ENCODE results near the gene ELL2.

Gene ELL2

DNA sequence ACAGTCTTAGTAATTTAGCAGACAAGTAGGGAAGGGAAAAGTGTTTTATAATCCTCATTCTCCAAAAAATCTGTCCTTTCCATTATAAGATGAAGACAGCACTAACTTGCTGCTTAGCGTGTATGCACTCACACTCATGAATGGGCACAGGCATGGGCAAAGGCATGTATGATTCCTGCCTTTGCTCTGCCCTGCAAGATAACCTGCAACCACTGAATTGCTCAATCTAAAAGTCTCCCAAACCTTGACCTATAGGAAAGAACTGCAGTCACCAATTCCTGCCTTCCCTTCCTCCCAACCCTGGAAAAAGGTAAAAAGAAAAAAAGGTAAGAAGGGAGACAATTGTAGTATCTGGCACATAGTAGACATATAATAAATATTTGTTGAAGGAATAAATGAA lies 40.8 kb downstream of the ELL2 start:
- no peak for DNase-seq (ENCODE audit: low spot score)
- Histone ChIP-seq H3K9me3 (ENCODE audit: severe bottlenecking) (no peaks in the 10 kb centered on the region), H3K36me3 (ENCODE audit: low read depth) (peaks cover 85% of the 10 kb centered on the region), H3K27ac (ENCODE audit: poor library complexity, severe bottlenecking) (peak overlapping the region; percentile 69), H3K27me3 (ENCODE audit: insufficient read depth, poor library complexity, severe bottlenecking) (no peaks in the 10 kb centered on the region), H3K4me3 (ENCODE audit: severe bottlenecking) (no peak overlapping the region), H3K4me1 (ENCODE audit: insufficient read depth, poor library complexity, severe bottlenecking) (peaks cover 50% of the 10 kb centered on the region)
- TF ChIP-seq, protein P1, sequence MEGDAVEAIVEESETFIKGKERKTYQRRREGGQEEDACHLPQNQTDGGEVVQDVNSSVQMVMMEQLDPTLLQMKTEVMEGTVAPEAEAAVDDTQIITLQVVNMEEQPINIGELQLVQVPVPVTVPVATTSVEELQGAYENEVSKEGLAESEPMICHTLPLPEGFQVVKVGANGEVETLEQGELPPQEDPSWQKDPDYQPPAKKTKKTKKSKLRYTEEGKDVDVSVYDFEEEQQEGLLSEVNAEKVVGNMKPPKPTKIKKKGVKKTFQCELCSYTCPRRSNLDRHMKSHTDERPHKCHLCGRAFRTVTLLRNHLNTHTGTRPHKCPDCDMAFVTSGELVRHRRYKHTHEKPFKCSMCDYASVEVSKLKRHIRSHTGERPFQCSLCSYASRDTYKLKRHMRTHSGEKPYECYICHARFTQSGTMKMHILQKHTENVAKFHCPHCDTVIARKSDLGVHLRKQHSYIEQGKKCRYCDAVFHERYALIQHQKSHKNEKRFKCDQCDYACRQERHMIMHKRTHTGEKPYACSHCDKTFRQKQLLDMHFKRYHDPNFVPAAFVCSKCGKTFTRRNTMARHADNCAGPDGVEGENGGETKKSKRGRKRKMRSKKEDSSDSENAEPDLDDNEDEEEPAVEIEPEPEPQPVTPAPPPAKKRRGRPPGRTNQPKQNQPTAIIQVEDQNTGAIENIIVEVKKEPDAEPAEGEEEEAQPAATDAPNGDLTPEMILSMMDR (IDR thresholded peaks at IDR 0.05; ENCODE audit: poor library complexity, severe bottlenecking): no peak
- ATAC-seq (ENCODE audit: low read depth): no peak

DNA sequence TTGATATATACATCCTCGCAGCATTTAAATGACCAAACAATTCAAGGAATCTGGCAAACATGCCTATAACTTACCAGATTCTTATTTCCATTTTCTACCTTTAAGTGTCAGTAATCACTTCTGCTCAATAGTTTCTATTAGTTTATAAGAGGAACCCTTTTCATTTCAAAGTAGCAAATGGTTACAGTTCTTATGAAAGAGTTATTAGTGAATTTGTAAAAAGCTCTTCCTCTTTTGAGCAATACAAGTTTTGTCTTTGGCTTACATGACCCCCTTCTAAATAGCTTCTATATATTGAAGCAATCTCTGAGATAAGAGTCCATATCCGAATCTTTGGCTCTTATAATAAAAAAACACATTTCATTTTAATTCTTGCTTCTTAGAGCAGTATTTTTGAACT lies 42.0 kb downstream of the ELL2 start:
- DNase-seq (ENCODE audit: low spot score): no peak
- Histone ChIP-seq H3K27me3 (ENCODE audit: insufficient read depth, poor library complexity, severe bottlenecking) (no peaks in the 10 kb centered on the region), H3K36me3 (ENCODE audit: low read depth) (peaks cover 88% of the 10 kb centered on the region), H3K9me3 (ENCODE audit: severe bottlenecking) (no peaks in the 10 kb centered on the region), H3K27ac (ENCODE audit: poor library complexity, severe bottlenecking) (no peak overlapping the region), H3K4me3 (ENCODE audit: severe bottlenecking) (no peak overlapping the region), H3K4me1 (ENCODE audit: insufficient read depth, poor library complexity, severe bottlenecking) (peaks cover 39% of the 10 kb centered on the region)
- ATAC-seq (ENCODE audit: low read depth): no peak
- TF ChIP-seq, protein P1 (IDR thresholded peaks at IDR 0.05; ENCODE audit: poor library complexity, severe bottlenecking): no peak

DNA sequence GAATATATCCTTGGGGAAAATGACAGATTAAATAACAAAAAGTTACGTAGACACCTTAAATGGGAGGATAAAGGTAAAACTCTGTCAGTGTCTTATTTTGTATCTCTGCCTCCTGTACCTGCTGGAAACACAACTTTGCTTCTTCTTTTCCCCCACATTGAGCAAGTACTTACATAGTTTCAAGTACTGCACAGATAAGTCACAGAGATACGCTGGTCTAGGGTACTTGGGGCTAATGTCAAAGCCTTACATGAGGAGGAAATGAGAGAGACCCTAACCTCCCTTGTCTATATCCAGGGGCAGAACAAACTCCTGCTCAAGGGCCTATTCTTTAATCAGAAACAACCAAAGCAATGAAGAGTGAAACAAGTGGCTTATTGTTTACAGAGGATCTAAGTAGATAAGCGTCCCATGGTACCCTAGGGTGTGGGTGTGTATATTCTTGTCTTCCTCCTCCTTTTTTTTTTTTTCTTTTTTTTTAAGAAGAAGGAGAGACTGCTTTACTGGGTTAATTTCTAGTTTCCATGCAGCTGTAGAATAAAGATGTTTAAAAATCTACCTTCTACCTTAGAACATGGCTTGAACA lies 43.1 kb downstream of the ELL2 start:
- no peak overlapping the region for H3K27ac ChIP-seq (ENCODE audit: poor library complexity, severe bottlenecking)
- TF ChIP-seq, protein P1 (IDR thresholded peaks at IDR 0.05; ENCODE audit: poor library complexity, severe bottlenecking): no peak
- H3K9me3 ChIP-seq (ENCODE audit: severe bottlenecking): no peaks in the 10 kb centered on the region
- H3K27me3 ChIP-seq (ENCODE audit: insufficient read depth, poor library complexity, severe bottlenecking): no peaks in the 10 kb centered on the region
- H3K4me1 ChIP-seq (ENCODE audit: insufficient read depth, poor library complexity, severe bottlenecking): peaks cover 29% of the 10 kb centered on the region
- peaks cover 88% of the 10 kb centered on the region for H3K36me3 ChIP-seq (ENCODE audit: low read depth)
- no peak for DNase-seq (ENCODE audit: low spot score)
- no peak overlapping the region for H3K4me3 ChIP-seq (ENCODE audit: severe bottlenecking)
- ATAC-seq (ENCODE audit: low read depth): no peak

DNA sequence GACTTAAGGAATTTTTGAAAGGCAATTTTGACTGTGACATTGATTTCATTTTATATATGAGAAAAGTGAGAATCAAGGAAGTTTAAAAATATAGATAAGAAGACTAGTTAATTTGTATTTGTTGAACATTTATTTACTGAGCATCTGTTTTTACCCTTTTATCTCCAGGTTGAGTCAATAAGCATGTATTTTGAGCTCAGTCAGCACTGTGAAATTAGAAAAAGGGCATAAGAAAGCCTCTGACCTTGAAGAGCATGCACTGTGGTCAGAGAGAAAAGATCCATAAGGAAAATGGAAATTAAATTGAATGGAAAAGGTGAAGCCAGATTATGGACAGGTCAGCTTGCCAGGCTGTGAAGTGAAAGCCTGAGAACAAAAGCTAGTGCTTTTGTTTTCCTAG lies 44.4 kb downstream of the ELL2 start:
- no peak overlapping the region for H3K27ac ChIP-seq (ENCODE audit: poor library complexity, severe bottlenecking)
- H3K36me3 ChIP-seq (ENCODE audit: low read depth): peaks cover 88% of the 10 kb centered on the region
- no peak overlapping the region for H3K4me3 ChIP-seq (ENCODE audit: severe bottlenecking)
- no peaks in the 10 kb centered on the region for H3K9me3 ChIP-seq (ENCODE audit: severe bottlenecking)
- H3K27me3 ChIP-seq (ENCODE audit: insufficient read depth, poor library complexity, severe bottlenecking): no peaks in the 10 kb centered on the region
- no peak for ATAC-seq (ENCODE audit: low read depth)
- H3K4me1 ChIP-seq (ENCODE audit: insufficient read depth, poor library complexity, severe bottlenecking): peaks cover 25% of the 10 kb centered on the region
- TF ChIP-seq, protein P1 (IDR thresholded peaks at IDR 0.05; ENCODE audit: poor library complexity, severe bottlenecking): no peak
- no peak for DNase-seq (ENCODE audit: low spot score)

DNA sequence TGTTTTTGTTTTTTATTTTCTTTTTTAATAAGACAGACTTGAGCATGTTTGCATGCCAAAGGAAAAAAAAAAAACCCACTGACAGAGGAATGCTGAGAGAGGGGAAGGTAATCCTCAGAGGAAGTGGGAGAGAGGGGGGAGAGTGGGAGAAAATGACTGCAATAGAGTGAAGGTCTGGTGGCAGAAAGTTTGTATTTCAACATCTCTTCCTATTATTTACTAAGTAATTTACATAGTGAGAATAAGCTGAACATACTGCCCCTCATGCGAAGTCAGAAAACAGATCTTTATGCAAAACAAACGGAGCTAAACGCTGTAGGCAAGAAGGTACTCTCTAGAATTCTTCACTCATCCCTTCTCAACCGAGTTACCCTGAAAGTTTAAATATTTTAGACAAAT lies 45.0 kb downstream of the ELL2 start:
- no peak overlapping the region for H3K27ac ChIP-seq (ENCODE audit: poor library complexity, severe bottlenecking)
- no peak overlapping the region for H3K4me3 ChIP-seq (ENCODE audit: severe bottlenecking)
- TF ChIP-seq, protein P1 (IDR thresholded peaks at IDR 0.05; ENCODE audit: poor library complexity, severe bottlenecking): no peak
- H3K27me3 ChIP-seq (ENCODE audit: insufficient read depth, poor library complexity, severe bottlenecking): no peaks in the 10 kb centered on the region
- ATAC-seq (ENCODE audit: low read depth): no peak
- H3K36me3 ChIP-seq (ENCODE audit: low read depth): peaks cover 88% of the 10 kb centered on the region
- DNase-seq (ENCODE audit: low spot score): no peak
- no peaks in the 10 kb centered on the region for H3K9me3 ChIP-seq (ENCODE audit: severe bottlenecking)
- H3K4me1 ChIP-seq (ENCODE audit: insufficient read depth, poor library complexity, severe bottlenecking): peaks cover 20% of the 10 kb centered on the region
